ENCODE measurements around the gene SUPT6H. TPM values are rescaled to one million over a fixed set of nuclear protein-coding genes. Genes with fewer than 3 reads are reported as not detected.
"Not testable (repeated sequence)": the region's sequence is repeated elsewhere in the genome, so short reads cannot be mapped to it uniquely, and the experiment has no call there.

SUPT6H gene
- total and polyA plus RNA-seq, 9 of the 15 experiments (the other 6 are each of a cell fraction or from before 2014, with no cell fraction given): 1.7 to 77.7 (median 49.2) TPM

DNA sequence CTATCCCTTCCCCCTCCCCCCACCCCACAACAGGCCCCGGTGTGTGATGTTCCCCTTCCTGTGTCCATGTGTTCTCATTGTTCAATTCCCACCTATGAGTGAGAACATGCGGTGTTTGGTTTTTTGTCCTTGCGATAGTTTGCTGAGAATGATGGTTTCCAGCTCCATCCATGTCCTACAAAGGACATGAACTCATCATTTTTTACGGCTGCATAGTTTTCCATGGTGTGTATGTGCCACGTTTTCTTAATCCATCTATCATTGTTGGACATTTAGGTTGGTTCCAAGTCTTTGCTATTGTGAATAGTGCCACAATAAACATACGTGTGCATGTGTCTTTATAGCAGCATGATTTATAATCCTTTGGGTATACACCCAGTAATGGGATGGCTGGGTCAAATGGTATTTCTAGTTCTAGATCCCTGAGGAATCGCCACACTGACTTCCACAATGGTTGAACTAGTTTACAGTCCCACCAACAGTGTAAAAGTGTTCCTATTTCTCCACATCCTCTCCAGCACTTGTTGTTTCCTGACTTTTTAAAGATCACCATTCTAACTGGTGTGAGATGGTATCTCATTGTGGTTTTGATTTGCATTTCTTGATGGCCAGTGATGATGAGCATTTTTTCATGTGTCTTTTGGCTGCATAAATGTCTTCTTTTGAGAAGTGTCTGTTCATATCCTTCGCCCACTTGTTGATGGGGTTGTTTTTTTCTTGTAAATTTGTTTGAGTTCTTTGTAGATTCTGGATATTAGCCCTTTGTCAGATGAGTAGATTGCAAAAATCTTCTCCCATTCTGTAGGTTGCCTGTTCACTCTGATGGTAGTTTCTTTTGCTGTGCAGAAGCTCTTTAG lies 74.1 kb downstream of the SUPT6H start:
- BruUV-seq (replicated peaks); ATAC-seq; H2AFZ ChIP-seq (ENCODE audit: low read depth, low read length); H3K9me1 ChIP-seq (ENCODE audit: control insufficient read depth, insufficient read depth, low read length); H3K36me3 ChIP-seq (ENCODE audit: control insufficient read depth, insufficient read depth, low read length); intact Hi-C loops (cut with micrococcal nuclease); H3K9ac ChIP-seq (ENCODE audit: insufficient read depth in 1 of 2, low read depth in 2 of 2, low read length in 2 of 2); H3K27ac ChIP-seq (ENCODE audit: extremely low read depth, low read depth, low read length); H3K27me3 ChIP-seq (ENCODE audit: control insufficient read depth in 2 of 2, insufficient read depth in 2 of 2, low read length in 2 of 2); H3K4me2 ChIP-seq (ENCODE audit: insufficient read depth, low read length); in situ Hi-C loops (cut with MboI); FAIRE-seq; H3K79me2 ChIP-seq (ENCODE audit: control insufficient read depth, insufficient read depth, low read length); H3K4me3 ChIP-seq; DNase-seq (ENCODE audit: extremely low read depth in 1 of 4, low spot score in 3 of 4); H3K9me3 ChIP-seq (replicated peaks; ENCODE audit: control insufficient read depth, insufficient read depth, low read depth, low read length); H4K20me1 ChIP-seq (replicated peaks; ENCODE audit: control insufficient read depth, insufficient read depth, low read length): not testable (repeated sequence)
- POLR2A ChIA-PET: interaction anchor here (0.5 to 3.0 kb wide), 8 partner anchors 8 to 176 kb away, joined by 4 to 17 read pairs (median 8); partner anchors contain the start of genes RPL23A and TLCD1
- 66% methylated on average over 3 of the region's 8 CpGs for WGBS (ENCODE audit: insufficient coverage, low coverage, missing lambda C conversion rate)
- peaks cover 37 to 62% of the 10 kb centered on the region in 2 experiments for H3K4me1 ChIP-seq (replicated peaks in 1 of 2; ENCODE audit: control insufficient read depth in 2 of 2, insufficient read depth in 2 of 2, low read length in 2 of 2)
- TF ChIP-seq, protein P1, sequence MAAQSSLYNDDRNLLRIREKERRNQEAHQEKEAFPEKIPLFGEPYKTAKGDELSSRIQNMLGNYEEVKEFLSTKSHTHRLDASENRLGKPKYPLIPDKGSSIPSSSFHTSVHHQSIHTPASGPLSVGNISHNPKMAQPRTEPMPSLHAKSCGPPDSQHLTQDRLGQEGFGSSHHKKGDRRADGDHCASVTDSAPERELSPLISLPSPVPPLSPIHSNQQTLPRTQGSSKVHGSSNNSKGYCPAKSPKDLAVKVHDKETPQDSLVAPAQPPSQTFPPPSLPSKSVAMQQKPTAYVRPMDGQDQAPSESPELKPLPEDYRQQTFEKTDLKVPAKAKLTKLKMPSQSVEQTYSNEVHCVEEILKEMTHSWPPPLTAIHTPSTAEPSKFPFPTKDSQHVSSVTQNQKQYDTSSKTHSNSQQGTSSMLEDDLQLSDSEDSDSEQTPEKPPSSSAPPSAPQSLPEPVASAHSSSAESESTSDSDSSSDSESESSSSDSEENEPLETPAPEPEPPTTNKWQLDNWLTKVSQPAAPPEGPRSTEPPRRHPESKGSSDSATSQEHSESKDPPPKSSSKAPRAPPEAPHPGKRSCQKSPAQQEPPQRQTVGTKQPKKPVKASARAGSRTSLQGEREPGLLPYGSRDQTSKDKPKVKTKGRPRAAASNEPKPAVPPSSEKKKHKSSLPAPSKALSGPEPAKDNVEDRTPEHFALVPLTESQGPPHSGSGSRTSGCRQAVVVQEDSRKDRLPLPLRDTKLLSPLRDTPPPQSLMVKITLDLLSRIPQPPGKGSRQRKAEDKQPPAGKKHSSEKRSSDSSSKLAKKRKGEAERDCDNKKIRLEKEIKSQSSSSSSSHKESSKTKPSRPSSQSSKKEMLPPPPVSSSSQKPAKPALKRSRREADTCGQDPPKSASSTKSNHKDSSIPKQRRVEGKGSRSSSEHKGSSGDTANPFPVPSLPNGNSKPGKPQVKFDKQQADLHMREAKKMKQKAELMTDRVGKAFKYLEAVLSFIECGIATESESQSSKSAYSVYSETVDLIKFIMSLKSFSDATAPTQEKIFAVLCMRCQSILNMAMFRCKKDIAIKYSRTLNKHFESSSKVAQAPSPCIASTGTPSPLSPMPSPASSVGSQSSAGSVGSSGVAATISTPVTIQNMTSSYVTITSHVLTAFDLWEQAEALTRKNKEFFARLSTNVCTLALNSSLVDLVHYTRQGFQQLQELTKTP (IDR thresholded peaks at IDR 0.05; ENCODE audit: low read depth in 1 of 2, partially characterized antibody in 2 of 2): peak in 1 of 2 experiments; percentile 95
- TF ChIP-seq KDM1A (IDR thresholded peaks at IDR 0.05): peak; percentile 6 to 34; a peak in 1 of 4 replicates
- peak; percentile 82 for TF ChIP-seq ZNF146 (CRISPR knock-in tag; IDR thresholded peaks at IDR 0.05; ENCODE audit: unreplicated experiment)
- TF ChIP-seq BCOR (IDR thresholded peaks at IDR 0.05): peak; percentile 58; the same call in 1 of the 2 replicates
- CTCF ChIA-PET (ENCODE audit: low intra/inter-chr PET ratio): interaction anchor here (1.3 kb wide), 1 partner anchor 14 kb away, joined by 7 read pairs; no protein-coding TSS in a partner anchor

Data from K562 (cell line).